ENCODE measurements around the gene ACSF2.

Gene ACSF2

DNA sequence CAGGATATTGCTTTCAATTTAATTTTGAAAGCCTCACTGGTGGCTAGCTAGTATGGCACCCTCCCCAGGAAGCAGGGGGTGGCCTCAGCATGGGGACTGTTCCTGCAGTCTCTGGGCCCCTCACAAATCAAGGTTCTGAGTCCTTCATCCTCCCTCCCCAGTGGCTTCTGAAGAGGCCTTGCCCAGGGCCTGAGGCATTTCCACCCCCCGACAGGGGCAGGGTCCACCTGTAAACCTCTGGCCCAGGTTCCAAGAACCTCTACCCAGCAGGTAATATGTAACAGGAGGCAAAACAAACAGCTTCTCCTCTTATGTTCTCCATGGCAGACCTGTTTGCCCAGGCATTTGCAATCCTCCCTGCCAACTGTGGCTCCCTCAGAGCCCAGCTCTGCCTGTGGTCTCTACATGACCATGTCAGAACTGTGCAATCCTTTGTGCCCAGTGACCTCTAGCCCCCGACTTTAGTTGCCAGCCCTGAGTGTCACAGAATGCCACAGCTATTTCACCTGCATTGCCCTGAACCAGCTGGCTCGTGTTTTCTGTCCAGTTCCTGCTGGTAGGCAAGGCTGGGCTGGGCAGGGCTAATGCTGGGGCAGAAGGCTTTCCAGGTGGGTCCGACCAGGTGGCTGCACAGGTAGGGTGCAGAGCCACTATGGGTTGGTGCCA is 14.3 kb downstream of the ACSF2 start:
- in situ Hi-C loops (cut with HindIII; ENCODE audit: low sequenced_read_pairs), result no loop called here
- no peak for DNase-seq (ENCODE audit: low read depth)
- H3K4me3 ChIP-seq (ENCODE audit: low read depth, low read length), result no peak overlapping the region
- TF ChIP-seq, protein P1, sequence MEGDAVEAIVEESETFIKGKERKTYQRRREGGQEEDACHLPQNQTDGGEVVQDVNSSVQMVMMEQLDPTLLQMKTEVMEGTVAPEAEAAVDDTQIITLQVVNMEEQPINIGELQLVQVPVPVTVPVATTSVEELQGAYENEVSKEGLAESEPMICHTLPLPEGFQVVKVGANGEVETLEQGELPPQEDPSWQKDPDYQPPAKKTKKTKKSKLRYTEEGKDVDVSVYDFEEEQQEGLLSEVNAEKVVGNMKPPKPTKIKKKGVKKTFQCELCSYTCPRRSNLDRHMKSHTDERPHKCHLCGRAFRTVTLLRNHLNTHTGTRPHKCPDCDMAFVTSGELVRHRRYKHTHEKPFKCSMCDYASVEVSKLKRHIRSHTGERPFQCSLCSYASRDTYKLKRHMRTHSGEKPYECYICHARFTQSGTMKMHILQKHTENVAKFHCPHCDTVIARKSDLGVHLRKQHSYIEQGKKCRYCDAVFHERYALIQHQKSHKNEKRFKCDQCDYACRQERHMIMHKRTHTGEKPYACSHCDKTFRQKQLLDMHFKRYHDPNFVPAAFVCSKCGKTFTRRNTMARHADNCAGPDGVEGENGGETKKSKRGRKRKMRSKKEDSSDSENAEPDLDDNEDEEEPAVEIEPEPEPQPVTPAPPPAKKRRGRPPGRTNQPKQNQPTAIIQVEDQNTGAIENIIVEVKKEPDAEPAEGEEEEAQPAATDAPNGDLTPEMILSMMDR (IDR thresholded peaks at IDR 0.05; ENCODE audit: low read depth, low read length, missing control alignments), result no peak

DNA sequence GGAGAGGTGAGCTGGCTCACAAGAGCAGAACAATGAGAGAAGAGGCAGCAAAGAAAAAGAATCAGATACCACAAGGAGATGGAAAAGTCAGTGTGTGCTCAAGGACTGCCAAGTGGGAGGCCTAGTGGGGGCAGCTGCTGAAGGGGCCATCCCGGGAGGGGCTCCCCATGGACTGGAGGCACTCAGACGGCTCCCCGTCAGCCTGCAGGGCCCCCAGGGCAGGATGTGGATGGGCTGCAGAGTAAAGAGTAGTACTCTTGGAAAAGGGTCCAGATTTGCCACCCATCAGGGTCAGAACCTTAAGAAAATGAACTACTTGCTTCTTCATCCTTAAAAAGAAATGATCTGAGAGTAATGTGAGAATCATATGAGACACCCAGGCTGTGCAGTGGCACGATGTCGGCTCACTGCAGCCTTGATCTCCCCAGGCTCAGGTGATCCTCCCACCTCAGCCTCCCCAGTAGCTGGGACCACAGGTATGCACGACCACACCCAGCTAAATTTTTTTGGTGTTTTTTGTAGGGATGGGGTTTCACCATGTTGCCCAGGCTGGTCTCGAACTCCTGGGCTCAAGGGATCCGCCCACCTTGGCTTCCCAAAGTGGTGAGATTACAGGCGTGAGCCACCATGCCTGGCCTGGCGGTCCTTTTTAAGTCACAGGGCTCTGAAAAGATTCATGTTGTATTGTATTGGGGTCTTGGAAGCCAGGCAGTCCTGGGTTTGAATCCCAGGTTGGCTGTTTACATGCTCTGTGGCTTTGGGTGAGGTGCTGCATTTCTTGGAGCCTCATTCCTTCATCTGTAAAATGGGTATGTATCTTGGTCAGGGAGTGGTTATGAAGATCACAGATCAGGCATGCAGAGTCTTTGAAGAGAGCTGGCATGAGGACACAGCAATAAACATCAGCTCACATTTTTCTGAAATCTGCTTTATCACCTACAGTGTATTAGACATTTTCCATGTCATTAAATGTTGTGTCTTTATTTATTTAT is 15.1 kb downstream of the ACSF2 start:
- TF ChIP-seq, protein P1 (IDR thresholded peaks at IDR 0.05; ENCODE audit: low read depth, low read length, missing control alignments), result no peak
- no peak overlapping the region for H3K4me3 ChIP-seq (ENCODE audit: low read depth, low read length)
- DNase-seq (ENCODE audit: low read depth), result no peak
- in situ Hi-C loops (cut with HindIII; ENCODE audit: low sequenced_read_pairs), result no loop called here

DNA sequence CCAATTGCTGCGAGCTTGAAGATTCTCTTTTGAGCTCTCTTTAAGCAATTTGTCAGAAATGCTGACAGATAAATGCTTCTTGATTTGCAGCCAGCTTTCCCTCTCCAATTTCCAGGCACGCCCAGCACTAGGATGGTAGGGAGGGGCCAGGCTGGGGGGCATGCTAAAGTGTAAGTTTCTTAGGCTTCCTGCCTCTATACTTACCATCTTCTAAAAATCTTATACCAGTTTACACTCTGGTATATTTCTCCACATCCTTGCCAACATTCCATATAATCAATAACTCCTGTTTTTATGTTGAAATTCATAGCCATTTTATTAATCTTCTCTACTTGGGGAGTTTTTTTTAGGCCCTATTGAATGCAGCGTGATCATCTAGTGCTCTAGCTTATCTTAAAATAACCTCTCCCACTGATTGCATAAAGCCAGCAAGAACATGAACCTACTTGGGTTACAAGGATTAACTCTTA is 17.5 kb downstream of the ACSF2 start:
- H3K4me3 ChIP-seq (ENCODE audit: low read depth, low read length), result no peak overlapping the region
- DNase-seq (ENCODE audit: low read depth), result no peak
- TF ChIP-seq, protein P1 (IDR thresholded peaks at IDR 0.05; ENCODE audit: low read depth, low read length, missing control alignments), result no peak
- in situ Hi-C loops (cut with HindIII; ENCODE audit: low sequenced_read_pairs), result no loop called here

DNA sequence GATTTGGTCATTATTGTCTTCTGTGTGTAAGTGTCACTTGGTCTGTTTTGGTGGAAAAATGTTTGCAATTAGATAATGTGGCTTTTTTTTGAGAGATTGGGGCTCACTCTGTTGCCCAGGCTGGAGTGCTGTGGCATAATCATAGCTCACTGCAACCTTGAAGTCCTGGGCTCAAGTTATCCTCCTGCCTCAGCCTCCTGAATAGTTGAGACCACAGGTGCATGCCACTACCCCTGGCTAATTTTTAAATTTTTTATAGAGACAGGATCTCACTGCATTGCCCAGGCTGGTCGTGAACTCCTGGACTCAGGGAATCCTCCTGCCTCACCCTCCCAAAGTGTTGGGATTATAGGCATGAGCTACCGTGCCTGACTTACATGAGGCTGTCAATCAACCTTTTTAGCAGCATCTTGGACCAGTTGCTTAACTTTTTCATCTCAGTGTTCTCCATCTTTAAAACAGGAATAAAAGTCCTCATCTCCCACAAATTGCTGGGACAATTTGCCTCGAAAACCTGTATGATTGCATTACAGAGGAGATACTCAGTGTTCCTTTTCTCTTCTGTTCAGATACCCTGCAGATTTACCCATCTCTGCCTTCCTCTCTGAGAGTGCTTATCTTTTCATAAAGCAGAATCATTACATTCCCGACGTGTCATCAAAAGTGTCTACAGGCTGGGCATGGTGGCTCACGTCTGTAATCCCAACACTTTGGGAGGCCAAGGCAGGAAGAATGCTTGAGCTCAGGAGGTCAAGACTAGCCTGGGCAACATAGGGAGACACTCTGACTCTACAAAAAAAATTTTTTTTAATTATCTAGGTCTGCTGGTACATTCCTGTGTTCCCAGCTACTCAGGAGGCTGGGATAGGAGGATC is 19.1 kb downstream of the ACSF2 start:
- no peak for DNase-seq (ENCODE audit: low read depth)
- in situ Hi-C loops (cut with HindIII; ENCODE audit: low sequenced_read_pairs), result no loop called here
- TF ChIP-seq, protein P1 (IDR thresholded peaks at IDR 0.05; ENCODE audit: low read depth, low read length, missing control alignments), result no peak
- H3K4me3 ChIP-seq (ENCODE audit: low read depth, low read length), result no peak overlapping the region

DNA sequence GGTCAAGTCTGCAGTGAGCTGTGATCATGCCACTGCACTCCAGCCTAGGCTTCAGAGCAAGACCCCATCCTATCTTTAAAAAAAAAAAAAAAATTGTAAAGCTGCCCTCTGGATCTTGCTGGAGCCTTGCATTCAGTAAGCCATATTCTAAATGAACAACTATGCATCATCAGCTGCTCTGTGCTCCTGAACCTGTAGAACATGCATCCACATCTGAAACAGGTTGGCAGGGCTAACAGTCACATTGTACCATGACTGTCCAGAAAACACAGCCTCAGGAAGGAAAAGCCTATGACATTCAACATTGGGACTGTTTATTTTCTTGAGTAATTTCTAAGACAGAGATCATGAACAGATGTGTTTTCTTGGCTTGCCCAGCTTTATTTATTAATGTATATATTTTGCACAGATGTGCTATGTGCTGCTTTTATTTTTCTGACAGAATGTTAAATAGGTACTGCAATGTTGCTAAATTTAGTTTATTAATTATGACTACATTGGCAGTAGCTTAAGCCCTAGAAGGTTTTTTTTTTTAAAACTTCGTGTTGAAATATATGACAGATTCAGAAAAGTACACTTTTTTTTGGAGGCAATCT is 19.8 kb downstream of the ACSF2 start:
- DNase-seq (ENCODE audit: low read depth), result no peak
- TF ChIP-seq, protein P1 (IDR thresholded peaks at IDR 0.05; ENCODE audit: low read depth, low read length, missing control alignments), result no peak
- H3K4me3 ChIP-seq (ENCODE audit: low read depth, low read length), result no peak overlapping the region
- in situ Hi-C loops (cut with HindIII; ENCODE audit: low sequenced_read_pairs), result no loop called here
